IgD-negative memory B cell (primary cell): ENCODE data around the gene RER1. TPM values are rescaled to one million over a fixed set of nuclear protein-coding genes. Genes with fewer than 3 reads are reported as not detected.

ENCODE experiments used
- H3K27ac Mint-ChIP-seq, 3 donors: one replicate each; pipeline ENCODE4 v1.8.0; 2020 to 2022; ENCODE audit warnings: mild to moderate bottlenecking in 3 of 3, mixed read lengths in 3 of 3, moderate library complexity in 1 of 3
- H3K27me3 Mint-ChIP-seq: one replicate; pipeline ENCODE4 v1.8.0; 2021; ENCODE audit warnings: mixed read lengths
- H3K36me3 Mint-ChIP-seq: one replicate; pipeline ENCODE4 v1.8.0; 2020; ENCODE audit warnings: mild to moderate bottlenecking, mixed read lengths
- H3K4me1 Mint-ChIP-seq, 3 donors: one replicate each; pipeline ENCODE4 v1.8.0; 2020 to 2022; ENCODE audit warnings: mixed read lengths in 3 of 3, mild to moderate bottlenecking in 1 of 3
- H3K4me3 Mint-ChIP-seq, 4 donors: one replicate each; pipeline ENCODE4 v1.8.0; 2020 to 2022; ENCODE audit warnings: mild to moderate bottlenecking in 4 of 4, mixed read lengths in 4 of 4, moderate library complexity in 3 of 4
- H3K9me3 Mint-ChIP-seq, 3 donors: one replicate each; pipeline ENCODE4 v1.8.0; 2020 to 2021; ENCODE audit warnings: mixed read lengths in 3 of 3, mild to moderate bottlenecking in 1 of 3
- polyA plus RNA-seq: library from polyadenylated mRNA; unstranded; fragments of 300-500 nt; fragmentation: Illumina TruSeq; gene quantifications from one replicate; pipeline ENCODE4 v1.2.3, GENCODE V29; 2021

Gene RER1
- polyA plus RNA-seq, 1 donor from 2014 or later: 141 TPM

GRCh38 chr1:2402420-2402819 lies 10.8 kb downstream of the RER1 start:
- Mint-ChIP-seq H3K27me3 (no peaks in the 10 kb centered on the region), H3K27ac (peak overlapping the region in 2 of 3 donors; percentile 50 to 73), H3K4me3 (no peak overlapping the region), H3K9me3 (no peaks in the 10 kb centered on the region), H3K36me3 (peaks cover 3% of the 10 kb centered on the region), H3K4me1 (peaks cover 0 to 3% (median 0%) of the 10 kb centered on the region in 3 donors)

DNA sequence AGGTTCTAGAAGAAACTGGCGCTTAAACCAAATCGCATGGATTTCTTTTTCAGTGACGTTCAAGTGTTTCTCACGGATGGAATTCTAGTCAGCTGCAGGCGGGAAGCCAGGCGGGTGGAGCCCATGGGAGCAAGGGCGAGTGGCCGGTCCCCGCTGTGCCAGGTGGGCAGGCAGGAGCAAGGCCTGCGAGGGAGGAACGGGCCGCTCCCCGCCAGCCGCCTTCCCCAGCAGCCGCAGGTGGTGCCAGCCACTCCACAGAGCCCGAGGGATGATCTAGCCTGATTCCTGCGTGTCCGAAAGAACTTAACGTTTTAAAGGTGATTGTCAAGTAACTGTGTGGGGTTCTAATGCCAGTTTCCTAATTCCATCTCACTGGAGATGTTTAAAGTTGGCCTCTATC lies 11.6 kb downstream of the RER1 start:
- peaks cover 3% of the 10 kb centered on the region for H3K36me3 Mint-ChIP-seq

GRCh38 chr1:2404142-2404889 lies 12.7 kb downstream of the RER1 start:
- peaks cover 0 to under 1% (median 0%) of the 10 kb centered on the region in 3 donors for H3K4me1 Mint-ChIP-seq
- no peak overlapping the region for H3K4me3 Mint-ChIP-seq
- peak overlapping the region in 1 of 3 donors; percentile 45 for H3K27ac Mint-ChIP-seq
- peaks cover 1% of the 10 kb centered on the region for H3K36me3 Mint-ChIP-seq
- H3K27me3 Mint-ChIP-seq: no peaks in the 10 kb centered on the region
- no peaks in the 10 kb centered on the region for H3K9me3 Mint-ChIP-seq

More for the DNA sequence above, 11.6 kb downstream of the RER1 start:
- Mint-ChIP-seq H3K27me3 (no peaks in the 10 kb centered on the region), H3K4me1 (peaks cover 0 to 3% (median 0%) of the 10 kb centered on the region in 3 donors), H3K27ac (peak overlapping the region in 1 of 3 donors; percentile 23), H3K4me3 (no peak overlapping the region), H3K9me3 (no peaks in the 10 kb centered on the region)

DNA sequence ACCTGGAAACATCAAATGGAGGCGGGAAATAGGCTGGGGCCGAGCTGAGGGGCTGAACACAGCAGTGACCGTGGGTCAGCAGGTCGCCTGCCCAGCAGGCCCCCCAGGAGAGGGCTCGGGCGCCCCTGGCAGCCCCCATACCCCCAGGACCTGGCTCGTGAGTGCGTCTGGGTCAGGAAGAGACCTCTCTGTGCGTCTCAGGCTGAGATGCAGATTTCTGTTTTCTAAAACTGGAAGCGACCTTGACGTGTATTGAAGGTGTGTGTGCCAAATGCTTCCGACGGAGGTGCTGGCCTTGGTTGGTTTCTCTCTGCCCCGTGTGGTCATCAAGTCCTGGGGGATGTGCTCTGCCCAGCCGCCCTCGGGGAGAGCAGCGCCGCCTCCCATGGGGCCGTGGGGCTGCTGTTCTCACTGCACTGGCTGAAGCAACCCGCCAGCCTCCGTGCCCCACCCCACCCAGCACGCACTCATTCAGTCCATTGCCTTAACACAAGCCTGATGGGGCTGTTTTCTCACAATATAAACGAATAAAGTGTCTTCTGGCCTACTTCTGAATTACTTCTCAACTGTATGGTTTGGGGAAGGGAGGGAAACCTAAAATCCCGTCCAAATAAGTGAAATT lies 13.4 kb downstream of the RER1 start:
- no peak overlapping the region for H3K4me3 Mint-ChIP-seq
- H3K27ac Mint-ChIP-seq: no peak overlapping the region
- H3K36me3 Mint-ChIP-seq: peaks cover 1% of the 10 kb centered on the region
- no peaks in the 10 kb centered on the region for H3K9me3 Mint-ChIP-seq
- H3K4me1 Mint-ChIP-seq: no peaks in the 10 kb centered on the region
- H3K27me3 Mint-ChIP-seq: no peaks in the 10 kb centered on the region

DNA sequence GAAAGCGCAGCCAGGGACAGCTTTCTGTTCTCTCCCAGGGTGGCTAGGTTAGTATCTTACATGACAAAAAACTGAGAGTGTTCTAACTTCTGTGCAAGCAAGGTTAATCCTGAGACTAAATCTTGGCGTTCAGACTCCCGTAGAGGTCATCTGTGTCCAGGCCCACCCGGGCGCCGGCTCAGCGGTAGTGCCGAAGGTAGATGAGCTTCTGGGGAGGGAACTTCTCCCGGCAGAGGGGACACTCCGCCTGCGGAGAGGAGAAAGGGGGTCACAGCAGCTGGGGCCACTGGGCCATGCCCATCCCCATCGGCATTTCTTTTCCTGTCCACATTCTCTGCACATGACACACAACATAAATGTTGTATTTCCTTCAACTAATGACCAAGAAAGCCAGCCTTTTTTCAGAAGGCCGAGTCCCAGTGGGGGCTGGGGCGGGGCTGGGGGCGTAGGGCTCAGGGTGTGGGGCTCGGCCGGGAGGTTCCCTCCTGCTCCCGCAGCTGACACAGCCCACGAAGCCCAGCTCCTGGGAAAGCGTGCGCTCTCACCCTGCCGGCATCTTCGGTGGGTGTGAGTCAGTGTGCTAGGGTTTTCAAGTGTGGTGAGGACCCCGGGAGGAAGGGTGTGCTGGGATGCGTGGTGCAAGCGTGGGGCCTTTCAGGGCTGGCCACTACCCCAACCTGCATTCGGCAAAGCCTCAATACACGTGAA lies 14.1 kb downstream of the RER1 start:
- Mint-ChIP-seq H3K27ac (no peak overlapping the region), H3K4me3 (no peak overlapping the region)

GRCh38 chr1:2406451-2407041 lies 14.9 kb downstream of the RER1 start:
- H3K27ac Mint-ChIP-seq: no peak overlapping the region
- H3K4me1 Mint-ChIP-seq: peaks cover 0 to 7% (median 2%) of the 10 kb centered on the region in 3 donors
- peak overlapping the region in 1 of 4 donors; percentile 16 for H3K4me3 Mint-ChIP-seq
- peaks cover under 1% of the 10 kb centered on the region for H3K36me3 Mint-ChIP-seq
- H3K9me3 Mint-ChIP-seq: no peaks in the 10 kb centered on the region
- H3K27me3 Mint-ChIP-seq: no peaks in the 10 kb centered on the region

More for the DNA sequence above, 14.1 kb downstream of the RER1 start:
- Mint-ChIP-seq H3K36me3 (peaks cover 1% of the 10 kb centered on the region), H3K27me3 (no peaks in the 10 kb centered on the region), H3K4me1 (peaks cover 0 to 4% (median 0%) of the 10 kb centered on the region in 3 donors), H3K9me3 (no peaks in the 10 kb centered on the region)

DNA sequence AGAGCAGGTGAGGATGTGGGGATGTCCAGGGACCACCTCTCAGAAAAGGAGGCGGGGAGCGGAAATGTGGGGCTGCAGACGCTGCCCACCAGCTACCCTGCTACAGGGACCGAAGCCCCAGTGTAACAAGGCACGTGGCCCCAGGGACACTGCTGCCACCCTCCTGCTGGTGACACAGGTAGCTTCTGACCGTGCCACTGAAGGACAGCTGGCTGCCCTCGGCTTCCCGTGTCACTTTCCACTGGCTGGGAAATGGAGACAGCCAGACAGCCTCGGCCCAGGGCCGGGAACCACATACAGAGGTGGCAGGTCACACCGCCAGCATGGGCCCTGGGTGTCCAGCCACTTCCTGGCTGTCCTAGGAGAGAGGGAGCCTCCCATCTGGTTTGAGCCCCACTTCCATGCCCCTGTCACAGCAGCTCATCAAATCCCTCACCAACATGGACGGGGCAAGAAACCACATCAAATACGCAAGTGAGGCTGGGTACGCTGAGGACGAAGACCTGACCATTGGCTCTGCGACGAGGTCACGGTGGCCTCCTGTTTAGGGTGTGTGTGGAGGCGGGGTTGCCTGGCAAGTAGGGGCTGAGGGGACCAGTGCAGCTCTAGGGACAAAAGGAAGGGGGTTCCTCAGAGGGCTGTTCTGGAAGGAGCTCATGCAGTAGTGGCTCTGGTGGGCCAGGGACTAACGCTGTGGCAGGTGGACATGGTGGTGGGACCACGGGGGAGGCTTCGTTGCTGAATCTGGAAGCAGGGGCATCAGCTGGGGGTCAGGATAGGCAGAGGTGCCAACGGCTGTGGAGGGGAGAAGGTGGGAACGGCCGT lies 15.7 kb downstream of the RER1 start:
- Mint-ChIP-seq H3K4me1 (peaks cover 0 to 8% (median 2%) of the 10 kb centered on the region in 3 donors), H3K36me3 (no peaks in the 10 kb centered on the region), H3K9me3 (no peaks in the 10 kb centered on the region), H3K4me3 (peak overlapping the region in 1 of 4 donors; percentile 81), H3K27ac (no peak overlapping the region), H3K27me3 (no peaks in the 10 kb centered on the region)

GRCh38 chr1:2407991-2408275 lies 16.3 kb downstream of the RER1 start:
- Mint-ChIP-seq H3K4me3 (no peak overlapping the region), H3K9me3 (no peaks in the 10 kb centered on the region), H3K27me3 (no peaks in the 10 kb centered on the region), H3K36me3 (no peaks in the 10 kb centered on the region), H3K27ac (no peak overlapping the region), H3K4me1 (peaks cover 0 to 8% (median 2%) of the 10 kb centered on the region in 3 donors)

GRCh38 chr1:2408456-2408855 lies 16.8 kb downstream of the RER1 start:
- Mint-ChIP-seq H3K27me3 (no peaks in the 10 kb centered on the region), H3K27ac (no peak overlapping the region)

GRCh38 chr1:2408859-2409276 lies 17.2 kb downstream of the RER1 start:
- peaks cover 0 to 9% (median 3%) of the 10 kb centered on the region in 3 donors for H3K4me1 Mint-ChIP-seq
- no peak overlapping the region for H3K27ac Mint-ChIP-seq
- peak overlapping the region in 1 of 4 donors; percentile 48 for H3K4me3 Mint-ChIP-seq
- no peaks in the 10 kb centered on the region for H3K27me3 Mint-ChIP-seq
- no peaks in the 10 kb centered on the region for H3K36me3 Mint-ChIP-seq
- H3K9me3 Mint-ChIP-seq: no peaks in the 10 kb centered on the region

More at GRCh38 chr1:2408456-2408855, 16.8 kb downstream of the RER1 start:
- peaks cover 0 to 8% (median 2%) of the 10 kb centered on the region in 3 donors for H3K4me1 Mint-ChIP-seq
- H3K36me3 Mint-ChIP-seq: no peaks in the 10 kb centered on the region
- no peaks in the 10 kb centered on the region for H3K9me3 Mint-ChIP-seq
- no peak overlapping the region for H3K4me3 Mint-ChIP-seq

DNA sequence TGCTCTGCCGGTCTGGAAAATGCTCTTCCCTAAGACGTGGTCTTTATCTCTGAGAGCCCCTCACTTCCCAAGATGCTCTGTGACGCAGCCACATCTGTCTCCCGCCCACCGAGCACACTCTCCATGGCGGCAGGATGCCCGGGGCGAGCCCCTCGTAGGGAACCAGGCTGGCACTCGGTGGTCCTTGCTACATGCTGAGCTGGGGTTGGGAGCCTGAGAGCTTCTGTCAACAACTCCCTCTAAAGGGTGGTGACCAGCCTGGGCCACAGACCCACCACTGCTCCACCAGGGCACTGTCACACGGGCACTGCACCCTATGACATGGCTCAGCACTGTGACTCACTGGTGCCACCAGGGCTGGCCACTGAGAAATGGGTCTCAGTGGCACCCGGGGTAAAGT lies 18.1 kb downstream of the RER1 start:
- peak overlapping the region in 1 of 4 donors; percentile 90 for H3K4me3 Mint-ChIP-seq
- H3K27me3 Mint-ChIP-seq: no peaks in the 10 kb centered on the region
- peaks cover 8 to 18% (median 9%) of the 10 kb centered on the region in 3 donors for H3K4me1 Mint-ChIP-seq
- H3K9me3 Mint-ChIP-seq: no peaks in the 10 kb centered on the region
- H3K27ac Mint-ChIP-seq: no peak overlapping the region
- no peaks in the 10 kb centered on the region for H3K36me3 Mint-ChIP-seq

- H3K4me1 Mint-ChIP-seq: peaks cover 15 to 32% (median 21%) of the 10 kb centered on the region in 3 donors
- no peaks in the 10 kb centered on the region for H3K36me3 Mint-ChIP-seq
- H3K4me3 Mint-ChIP-seq: peak overlapping the region; percentile 83 to 92 (median 90)
- peak overlapping the region in 2 of 3 donors; percentile 80 to 85 for H3K27ac Mint-ChIP-seq
- H3K27me3 Mint-ChIP-seq: peaks cover 7% of the 10 kb centered on the region
- H3K9me3 Mint-ChIP-seq: no peaks in the 10 kb centered on the region
Observed at GRCh38 chr1:2411801-2412394, 20.3 kb downstream of the RER1 start.

- peak within 1 kb of the TSS; percentile 83 to 97 (median 93) for H3K4me3 Mint-ChIP-seq
- H3K4me1 Mint-ChIP-seq: peaks cover 15 to 35% (median 24%) of the 10 kb centered on the region in 3 donors
- no peaks in the 10 kb centered on the region for H3K36me3 Mint-ChIP-seq
- H3K27me3 Mint-ChIP-seq: peaks cover 7% of the 10 kb centered on the region
- no peaks in the 10 kb centered on the region for H3K9me3 Mint-ChIP-seq
- H3K27ac Mint-ChIP-seq: peak within 1 kb of the TSS in 2 of 3 donors; percentile 80 to 95
Observed at GRCh38 chr1:2412395-2412772, 20.7 kb downstream of the RER1 start, which contains the start of gene PEX10. PEX10 (minus strand) TSS chr1:2412564; CDS start chr1:2412502, 62 bp downstream.
